B cell (primary cell): ENCODE data around the gene PHF11. TPM values are rescaled to one million over a fixed set of nuclear protein-coding genes. Genes with fewer than 3 reads are reported as not detected.

ENCODE experiments used
- ATAC-seq: fragments of 200-7000 bp; cut with Tn5 transposase; one replicate; pipeline ENCODE4 v1.10.0; 2021; ENCODE audit warnings: low read depth, mild to moderate bottlenecking, moderate number of reproducible peaks, moderate library complexity
- CTCF ChIA-PET: fragments of 350-600 bp; sonication (Branson Sonifier 250); formaldehyde crosslinking; loops from one replicate; lab custom pipeline; 2021; ENCODE audit warnings: antibody characterized with exemption, inconsistent platforms; lab: Charles Lee
- POLR2A ChIA-PET: fragments of 350-600 bp; sonication (Branson Sonifier 250); formaldehyde crosslinking; loops from one replicate; lab custom pipeline; 2021; ENCODE audit warnings: antibody characterized with exemption; lab: Charles Lee
- DNase-seq: peaks from one replicate; pipeline ENCODE4 v3.0.0; 2013
- H2AFZ ChIP-seq: 2 replicates; pipeline ENCODE4 v1.6.1; 2012; ENCODE audit warnings: mild to moderate bottlenecking, low read depth, low read length; ENCODE audit not compliant: insufficient read depth, poor library complexity, severe bottlenecking
- H3K27ac ChIP-seq, 2 donors: 1 replicate in 1 of 2; 2 replicates in 1 of 2; pipeline ENCODE4 v1.5.1; 2012 to 2013; ENCODE audit warnings: low read length in 2 of 2, mild to moderate bottlenecking in 2 of 2, moderate library complexity in 1 of 2
- H3K27me3 ChIP-seq, 4 experiments: fragments of 200-600 bp in 1 of 4; sonication (generic) in 1 of 4; replicated peaks in 1 of 4; 1 replicate in 2 of 4; 2 replicates in 2 of 4; pipeline versions ENCODE4 v1.6.1 to v1.7.0; 2013 to 2016; ENCODE audit warnings: low read length in 3 of 4, mild to moderate bottlenecking in 2 of 4, mixed read lengths in 1 of 4, moderate library complexity in 1 of 4; ENCODE audit not compliant: insufficient read depth in 4 of 4, control insufficient read depth in 3 of 4; ENCODE audit errors: control extremely low read depth in 1 of 4
- H3K36me3 ChIP-seq, 2 experiments: replicated peaks in 1 of 2; 1 replicate in 1 of 2; 2 replicates in 1 of 2; pipeline versions ENCODE4 v1.6.1 to v1.7.1; 2013; ENCODE audit warnings: low read length in 1 of 2; ENCODE audit not compliant: insufficient read depth in 2 of 2, control insufficient read depth in 1 of 2; ENCODE audit errors: control extremely low read depth in 1 of 2, extremely low read depth in 1 of 2
- H3K4me1 ChIP-seq, 2 donors: fragments of 200-600 bp in 1 of 2; sonication (generic) in 1 of 2; 1 replicate in 1 of 2; 2 replicates in 1 of 2; pipeline versions ENCODE4 v1.5.1 to v1.6.1; 2013 to 2017; ENCODE audit warnings: low read length in 2 of 2; ENCODE audit not compliant: control insufficient read depth in 2 of 2, insufficient read depth in 2 of 2
- H3K4me2 ChIP-seq: replicated peaks from 2 replicates; pipeline ENCODE3; 2012; ENCODE audit warnings: mild to moderate bottlenecking, low read depth, low read length; ENCODE audit not compliant: poor library complexity, severe bottlenecking
- H3K4me3 ChIP-seq, 5 experiments: fragments of 200-600 bp in 1 of 5; sonication (generic) in 1 of 5; 1 replicate in 3 of 5; 2 replicates in 2 of 5; pipeline versions ENCODE4 v1.5.1 to v1.7.0; 2011 to 2016; ENCODE audit warnings: low read length in 4 of 5, mild to moderate bottlenecking in 4 of 5, low read depth in 2 of 5, control low read depth in 1 of 5, moderate library complexity in 1 of 5; ENCODE audit not compliant: insufficient read depth in 1 of 5; ENCODE audit errors: control extremely low read depth in 1 of 5, extremely low read depth in 1 of 5
- H3K79me2 ChIP-seq: fragments of 200-600 bp; sonication (generic); one replicate; pipeline ENCODE4 v1.6.0; 2016; ENCODE audit warnings: low read length; ENCODE audit not compliant: control insufficient read depth, insufficient read depth
- H3K9ac ChIP-seq: fragments of 200-600 bp; sonication (generic); 2 replicates; pipeline ENCODE4 v1.6.1; 2017; ENCODE audit warnings: mild to moderate bottlenecking, low read length, moderate library complexity
- H3K9me3 ChIP-seq, 3 donors: one replicate each; pipeline versions ENCODE4 v1.6.1 to v1.7.1; 2013; ENCODE audit warnings: low read length in 2 of 3; ENCODE audit not compliant: control insufficient read depth in 2 of 3, insufficient read depth in 1 of 3; ENCODE audit errors: control extremely low read depth in 1 of 3
- H4K20me1 ChIP-seq: 2 replicates; pipeline ENCODE4 v1.6.0; 2012; ENCODE audit warnings: mild to moderate bottlenecking, low read length; ENCODE audit not compliant: insufficient read depth, control insufficient read depth, poor library complexity, severe bottlenecking
- H3K27ac Mint-ChIP-seq: one replicate; pipeline ENCODE4 v1.8.0; 2021; ENCODE audit warnings: mixed read lengths
- H3K27me3 Mint-ChIP-seq: one replicate; pipeline ENCODE4 v1.8.0; 2021; ENCODE audit warnings: mixed read lengths
- H3K4me1 Mint-ChIP-seq: one replicate; pipeline ENCODE4 v1.8.0; 2021; ENCODE audit warnings: mixed read lengths
- H3K4me3 Mint-ChIP-seq: one replicate; pipeline ENCODE4 v1.8.0; 2021; ENCODE audit warnings: mixed read lengths
- H3K9me3 Mint-ChIP-seq: one replicate; pipeline ENCODE4 v1.8.0; 2022; ENCODE audit warnings: mixed read lengths; ENCODE audit not compliant: insufficient read depth
- CTCF ChIP-seq: fragments of 200-600 bp; IDR thresholded peaks from one replicate; pipeline ENCODE4 v1.8.0; 2022; ENCODE audit warnings: antibody characterized with exemption, mild to moderate bottlenecking
- EZH2 ChIP-seq: IDR thresholded peaks from 2 replicates; pipeline ENCODE4 v1.6.1; 2012; ENCODE audit warnings: borderline replicate concordance, low read depth, mild to moderate bottlenecking, moderate library complexity, low read length; ENCODE audit not compliant: insufficient read depth, poor library complexity, severe bottlenecking
- WGBS: methylation state at CpG from one replicate; pipeline ENCODE4 v1.1.5; 2013; ENCODE audit warnings: missing lambda C conversion rate; ENCODE audit not compliant: insufficient coverage; 5-methylcytosine and 5-hydroxymethylcytosine counted together
- intact Hi-C: fragments of 100-400 bp; cut with micrococcal nuclease; formaldehyde crosslinking; loops from one replicate; pipeline ENCODE4 v1.10.0; 2022
- polyA plus RNA-seq: library from polyadenylated mRNA; depleted of rRNA; stranded (reverse); fragments of >200 nt; gene quantifications from 2 replicates; pipeline ENCODE4 v1.2.3, GENCODE V29; 2012
- total RNA-seq, 2 donors: library from RNA; stranded (reverse); fragments of 120-200 nt in 1 of 2; gene quantifications; 1 replicate in 1 of 2; 2 replicates in 1 of 2; pipeline versions ENCODE4 v1.2.3 to v1.2.4, GENCODE V29; 2013 to 2022

Gene PHF11
- total and polyA plus RNA-seq, 2 donors (not counting 1 experiment from before 2014, with no cell fraction given): 79.0 to 176 TPM

GRCh38 chr13:49545661-49546060 lies 49.9 kb downstream of the PHF11 start:
- Histone ChIP-seq H3K27ac (no peak overlapping the region), H2AFZ (no peak overlapping the region), H3K79me2 (no peaks in the 10 kb centered on the region), H3K36me3 (peaks cover 1 to 39% of the 10 kb centered on the region in 2 experiments), H3K4me2 (no peak overlapping the region), H4K20me1 (no peaks in the 10 kb centered on the region), H3K4me3 (no peak overlapping the region), H3K9me3 (no peaks in the 10 kb centered on the region), H3K4me1 (peaks cover 2 to 4% of the 10 kb centered on the region in 2 donors), H3K27me3 (no peaks in the 10 kb centered on the region), H3K9ac (no peak overlapping the region)
- no peak for ATAC-seq
- Mint-ChIP-seq H3K4me3 (no peak overlapping the region), H3K27ac (no peak overlapping the region), H3K27me3 (no peaks in the 10 kb centered on the region), H3K9me3 (no peaks in the 10 kb centered on the region), H3K4me1 (peaks cover 4% of the 10 kb centered on the region)
- 92% methylated on average over 3 of the region's 4 CpGs for WGBS
- intact Hi-C loops: no loop called here
- ChIA-PET CTCF (no interaction called here), POLR2A (no interaction called here)
- DNase-seq: no peak
- TF ChIP-seq EZH2 (no peak), CTCF (no peak)

DNA sequence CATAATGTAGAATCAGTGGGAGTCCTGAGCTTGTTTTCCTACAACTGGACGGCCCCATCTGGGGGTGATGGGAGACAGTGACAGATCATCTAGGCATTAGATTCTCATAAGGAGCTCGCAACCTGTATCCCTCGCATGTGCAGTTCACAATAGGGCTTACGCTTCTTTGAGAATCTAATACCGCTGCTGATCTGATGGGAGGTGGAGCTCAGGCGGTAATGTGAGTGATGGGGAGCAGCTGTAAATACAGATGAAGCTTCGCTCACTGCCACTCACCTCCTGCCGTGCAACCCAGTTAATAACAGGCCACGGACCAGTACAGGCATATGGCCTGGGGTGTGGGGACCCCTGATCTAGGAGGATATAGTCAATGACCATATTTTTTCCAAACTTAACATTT lies 50.8 kb downstream of the PHF11 start:
- Histone ChIP-seq H4K20me1 (no peaks in the 10 kb centered on the region), H3K27me3 (no peaks in the 10 kb centered on the region), H2AFZ (no peak overlapping the region), H3K4me2 (no peak overlapping the region), H3K4me1 (peaks cover 0 to 4% of the 10 kb centered on the region in 2 donors), H3K36me3 (peaks cover 1 to 43% of the 10 kb centered on the region in 2 experiments), H3K4me3 (no peak overlapping the region), H3K27ac (no peak overlapping the region), H3K79me2 (no peaks in the 10 kb centered on the region), H3K9me3 (no peaks in the 10 kb centered on the region), H3K9ac (no peak overlapping the region)
- ChIA-PET CTCF (interaction anchor here (0.7 to 1.2 kb wide), 2 partner anchors 60 to 126 kb away, joined by 3 read pairs; no protein-coding TSS in a partner anchor), POLR2A (interaction anchor here (0.6 kb wide), 1 partner anchor 204 kb away, joined by 9 read pairs; no protein-coding TSS in a partner anchor)
- WGBS: 99% methylated on average over 6 of the region's 9 CpGs
- H3K27ac Mint-ChIP-seq: no peak overlapping the region
- no peak overlapping the region for H3K4me3 Mint-ChIP-seq
- H3K27me3 Mint-ChIP-seq: no peaks in the 10 kb centered on the region
- intact Hi-C loops: no loop called here
- DNase-seq (no peak), ATAC-seq (no peak)
- H3K9me3 Mint-ChIP-seq: no peaks in the 10 kb centered on the region
- H3K4me1 Mint-ChIP-seq: peaks cover 4% of the 10 kb centered on the region
- TF ChIP-seq CTCF: no peak
- no peak for TF ChIP-seq EZH2
